SK-N-SH (cell line): ENCODE data around the gene BCL11B.

Experiments used
- CTCF ChIP-seq: fragments of 200-600 bp; sonication (generic); IDR thresholded peaks from 2 replicates; pipeline ENCODE4 v1.6.1; 2017; ENCODE audit warnings: antibody characterized with exemption, mild to moderate bottlenecking, moderate library complexity
- EZH2phosphoT487 ChIP-seq: fragments of 200-600 bp; sonication (generic); IDR thresholded peaks from 2 replicates; pipeline ENCODE4 v1.6.1; 2017; ENCODE audit warnings: low read depth, mixed run types, mild to moderate bottlenecking, antibody characterized with exemption, moderate library complexity, borderline replicate concordance
- FOSL2 ChIP-seq: IDR thresholded peaks from 2 replicates; pipeline ENCODE4 v1.4.0; 2012; ENCODE audit warnings: low read depth, mild to moderate bottlenecking, moderate library complexity, borderline replicate concordance
- SMC3 ChIP-seq: IDR thresholded peaks from 2 replicates; pipeline ENCODE4 v1.6.1; 2012; ENCODE audit warnings: low read depth, low read length, improper control_type of control experiment
- YY1 ChIP-seq: IDR thresholded peaks from 2 replicates; pipeline ENCODE4 v1.4.0; 2012; ENCODE audit warnings: low read depth, mild to moderate bottlenecking

- TF ChIP-seq CTCF: no peak
- TF ChIP-seq FOSL2: no peak
- no peak for TF ChIP-seq EZH2phosphoT487
- TF ChIP-seq YY1: no peak
- no peak for TF ChIP-seq SMC3
Measured at GRCh38 chr14:99155173-99156089, 116.6 kb downstream of the BCL11B start.
